A549 treated with Hydrocortisone at 1 μM for 4 hours (cell line): ENCODE data around the gene PIP4K2A. TPM values are rescaled to one million over a fixed set of nuclear protein-coding genes. Genes with fewer than 3 reads are reported as not detected.

Source experiments
- total RNA-seq: library from RNA; stranded (reverse); fragments of 200-300 nt; extraction: Qiagen RNA extraction; gene quantifications from 5 replicates; pipeline ENCODE4 v1.2.3, GENCODE V29; 2022

Gene PIP4K2A
- total RNA-seq: 16.8 to 32.1 TPM (median 20.3 TPM) in 5 replicates

GRCh38 chr10:22714479-22715289 lies at the start of gene PIP4K2A:
Gene PIP4K2A (minus strand): TSS chr10:22714578. CDS start chr10:22714326, 252 bp downstream.

Other genes with a start within 250 kb of the PIP4K2A start
- gene ARMC3, start 213.5 kb upstream of the PIP4K2A start, total RNA-seq: 0.38 to 0.83 TPM (median 0.55 TPM) in 5 replicates